ENCODE results near the gene CD72.
"Not testable (repeated sequence)": the region's sequence is repeated elsewhere in the genome, so short reads cannot be mapped to it uniquely, and the experiment has no call there.

The CD72 gene

DNA sequence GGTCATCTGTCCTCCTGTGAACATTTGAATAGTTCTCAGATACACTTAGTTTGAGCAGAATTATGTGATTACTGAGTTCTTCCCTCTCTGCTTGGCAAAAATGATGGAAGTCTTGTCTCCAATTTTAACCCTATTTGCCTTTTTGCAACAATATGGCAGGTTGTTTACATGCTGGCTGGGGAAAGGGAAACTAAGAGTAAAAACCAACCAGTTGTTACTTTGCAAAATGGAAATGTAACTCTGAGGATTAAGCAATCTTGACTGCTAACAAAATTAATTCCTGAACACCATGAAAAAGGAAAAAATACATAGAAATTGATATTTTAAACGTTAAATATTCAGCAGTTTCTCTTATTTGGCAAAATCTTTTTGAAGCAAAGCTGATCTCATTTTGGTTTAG is 21.4 kb upstream of the CD72 start:
- TF ChIP-seq, protein P1, sequence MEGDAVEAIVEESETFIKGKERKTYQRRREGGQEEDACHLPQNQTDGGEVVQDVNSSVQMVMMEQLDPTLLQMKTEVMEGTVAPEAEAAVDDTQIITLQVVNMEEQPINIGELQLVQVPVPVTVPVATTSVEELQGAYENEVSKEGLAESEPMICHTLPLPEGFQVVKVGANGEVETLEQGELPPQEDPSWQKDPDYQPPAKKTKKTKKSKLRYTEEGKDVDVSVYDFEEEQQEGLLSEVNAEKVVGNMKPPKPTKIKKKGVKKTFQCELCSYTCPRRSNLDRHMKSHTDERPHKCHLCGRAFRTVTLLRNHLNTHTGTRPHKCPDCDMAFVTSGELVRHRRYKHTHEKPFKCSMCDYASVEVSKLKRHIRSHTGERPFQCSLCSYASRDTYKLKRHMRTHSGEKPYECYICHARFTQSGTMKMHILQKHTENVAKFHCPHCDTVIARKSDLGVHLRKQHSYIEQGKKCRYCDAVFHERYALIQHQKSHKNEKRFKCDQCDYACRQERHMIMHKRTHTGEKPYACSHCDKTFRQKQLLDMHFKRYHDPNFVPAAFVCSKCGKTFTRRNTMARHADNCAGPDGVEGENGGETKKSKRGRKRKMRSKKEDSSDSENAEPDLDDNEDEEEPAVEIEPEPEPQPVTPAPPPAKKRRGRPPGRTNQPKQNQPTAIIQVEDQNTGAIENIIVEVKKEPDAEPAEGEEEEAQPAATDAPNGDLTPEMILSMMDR (IDR thresholded peaks at IDR 0.05; ENCODE audit: low read depth, low read length, missing control alignments) = no peak
- H3K4me3 ChIP-seq (ENCODE audit: low read depth, low read length) = no peak overlapping the region
- DNase-seq (ENCODE audit: low read depth) = no peak

DNA sequence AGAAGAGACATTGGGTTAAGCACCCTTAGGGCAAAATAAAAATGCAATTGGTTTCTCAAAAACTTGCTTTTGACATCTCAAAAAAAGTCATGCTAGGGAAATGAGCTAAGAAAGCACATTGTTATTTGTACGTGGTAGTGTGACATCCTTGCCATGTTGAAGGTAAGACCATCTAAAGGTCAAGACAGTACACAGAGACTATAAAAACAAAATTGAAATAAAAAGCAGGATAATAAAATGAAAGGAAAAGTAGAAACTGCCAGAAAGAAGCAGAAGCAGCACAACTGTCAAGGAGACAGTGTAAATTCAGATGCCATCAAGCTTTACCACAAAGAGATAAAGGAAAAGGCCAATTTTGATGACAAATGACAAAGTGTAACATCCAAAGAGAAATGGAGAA is 21.0 kb upstream of the CD72 start:
- not testable (repeated sequence) for H3K4me3 ChIP-seq (ENCODE audit: low read depth, low read length); DNase-seq (ENCODE audit: low read depth)

DNA sequence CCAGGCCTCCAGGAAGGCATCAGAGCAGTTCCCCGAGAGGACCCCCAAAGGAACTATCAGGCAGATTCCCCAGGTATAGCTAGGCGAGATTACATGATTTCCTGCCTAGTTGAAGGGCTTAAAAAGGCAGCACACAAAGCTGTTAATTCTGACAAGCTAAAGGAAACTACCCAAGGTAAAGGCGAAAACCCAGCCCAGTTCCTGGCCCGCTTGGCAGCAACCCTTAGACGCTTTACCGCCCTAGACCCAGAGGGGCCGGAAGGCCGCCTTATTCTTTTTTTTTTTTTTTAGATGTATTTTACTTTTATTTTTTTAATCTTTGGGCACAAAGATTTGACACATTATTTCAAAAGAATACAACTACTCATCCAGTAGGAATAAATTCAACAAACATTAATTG is 20.5 kb upstream of the CD72 start:
- not testable (repeated sequence) for DNase-seq (ENCODE audit: low read depth)

DNA sequence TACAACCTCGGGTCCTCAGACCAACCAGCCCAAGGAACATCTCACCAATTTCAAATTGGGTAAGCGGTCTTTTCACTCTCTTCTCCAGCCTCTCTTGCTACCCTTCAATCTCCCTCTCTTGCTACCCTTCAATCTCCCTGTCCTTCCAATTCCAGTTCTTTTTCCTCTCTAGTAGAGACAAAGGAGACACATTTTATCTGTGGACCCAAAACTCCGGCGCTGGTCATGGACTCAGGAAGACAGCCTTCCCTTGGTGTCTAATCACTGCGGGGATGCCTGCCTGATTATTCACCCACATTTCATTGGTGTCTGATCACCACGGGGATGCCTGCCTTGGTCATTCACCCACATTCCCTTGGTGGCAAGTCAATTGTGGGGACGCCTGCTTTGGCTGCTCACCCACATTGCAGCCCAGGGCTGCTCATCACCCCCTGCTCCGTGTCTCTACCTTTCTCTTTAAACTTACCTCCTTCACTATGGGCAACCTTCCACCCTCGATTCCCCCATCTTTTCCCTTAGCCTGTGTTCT is 19.3 kb upstream of the CD72 start:
- DNase-seq (ENCODE audit: low read depth); H3K4me3 ChIP-seq (ENCODE audit: low read depth, low read length): not testable (repeated sequence)

More for the DNA sequence above, 20.5 kb upstream of the CD72 start:
- not testable (repeated sequence) for H3K4me3 ChIP-seq (ENCODE audit: low read depth, low read length)

DNA sequence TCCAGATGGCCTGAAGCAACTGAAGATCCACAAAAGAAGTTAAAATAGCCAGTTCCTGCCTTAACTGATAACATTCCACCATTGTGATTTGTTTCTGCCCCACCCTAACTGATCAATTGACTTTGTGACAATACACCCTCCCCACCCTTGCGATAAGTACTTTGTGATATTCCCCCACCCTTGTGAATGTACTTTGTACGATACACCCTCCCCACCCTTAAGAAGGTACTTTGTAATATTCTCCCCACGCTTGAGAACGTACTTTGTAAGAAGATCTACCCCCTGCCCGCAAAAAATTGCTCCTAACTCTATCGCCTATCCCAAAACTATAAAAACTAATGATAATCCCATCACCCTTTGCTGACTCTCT is 18.6 kb upstream of the CD72 start:
- not testable (repeated sequence) for DNase-seq (ENCODE audit: low read depth); H3K4me3 ChIP-seq (ENCODE audit: low read depth, low read length)

DNA sequence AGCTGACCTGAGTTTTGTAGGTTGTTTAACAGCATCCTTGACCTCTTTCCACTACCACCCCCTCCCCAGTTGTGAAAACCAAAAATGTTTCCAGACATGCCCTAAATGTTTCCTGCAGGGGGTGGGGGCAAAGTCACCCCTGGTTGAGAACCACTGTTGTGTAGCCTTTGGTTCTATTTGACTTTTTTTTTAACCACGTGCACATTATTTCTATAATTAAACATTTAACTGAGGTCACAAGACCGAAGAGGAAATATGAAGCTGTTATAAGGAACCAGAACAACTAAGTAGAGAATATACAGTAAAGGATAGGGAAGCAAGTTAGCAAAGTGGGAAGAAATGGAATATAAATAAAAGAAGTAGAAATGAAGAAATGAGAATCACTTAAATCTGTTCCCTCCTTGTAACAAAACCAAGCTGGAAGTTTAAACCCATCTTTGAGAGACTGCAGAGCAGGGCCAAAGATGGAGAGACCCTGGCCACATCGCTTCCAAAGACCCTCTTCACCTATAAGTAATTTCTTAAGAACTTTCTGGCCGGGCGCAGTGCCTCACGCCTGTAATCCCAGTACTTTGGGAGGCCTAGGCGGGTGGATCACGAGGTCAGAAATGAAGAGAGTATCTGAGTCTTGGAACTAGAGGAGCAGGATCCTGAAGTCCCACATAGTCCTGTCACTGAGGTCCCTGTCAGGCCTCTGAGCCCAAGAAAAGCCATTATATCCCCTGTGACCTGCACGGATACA is 18.1 kb upstream of the CD72 start:
- H3K4me3 ChIP-seq (ENCODE audit: low read depth, low read length) = no peak overlapping the region
- no peak for DNase-seq (ENCODE audit: low read depth)
- TF ChIP-seq, protein P1 (IDR thresholded peaks at IDR 0.05; ENCODE audit: low read depth, low read length, missing control alignments) = no peak

DNA sequence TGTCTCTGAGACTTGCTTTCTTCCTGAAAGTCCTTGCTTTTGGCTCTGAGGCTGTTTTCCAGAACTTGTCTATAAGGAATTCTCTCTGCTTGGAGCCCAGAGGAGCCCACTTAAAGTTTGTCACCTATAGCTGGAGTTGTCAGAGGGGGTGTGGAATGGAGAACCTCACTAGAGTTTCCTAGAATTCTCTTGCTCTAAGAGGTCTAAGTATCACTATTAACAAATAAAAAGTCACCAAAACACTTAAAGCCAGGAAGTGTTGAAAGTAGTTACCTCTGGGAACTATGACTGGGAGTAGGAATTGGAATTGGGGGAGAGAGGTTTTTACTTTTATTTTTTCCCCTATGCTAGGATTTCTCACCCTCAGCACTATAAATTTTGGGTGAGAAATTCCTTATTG is 17.5 kb upstream of the CD72 start:
- no peak for DNase-seq (ENCODE audit: low read depth)
- TF ChIP-seq, protein P1 (IDR thresholded peaks at IDR 0.05; ENCODE audit: low read depth, low read length, missing control alignments) = no peak
- no peak overlapping the region for H3K4me3 ChIP-seq (ENCODE audit: low read depth, low read length)

DNA sequence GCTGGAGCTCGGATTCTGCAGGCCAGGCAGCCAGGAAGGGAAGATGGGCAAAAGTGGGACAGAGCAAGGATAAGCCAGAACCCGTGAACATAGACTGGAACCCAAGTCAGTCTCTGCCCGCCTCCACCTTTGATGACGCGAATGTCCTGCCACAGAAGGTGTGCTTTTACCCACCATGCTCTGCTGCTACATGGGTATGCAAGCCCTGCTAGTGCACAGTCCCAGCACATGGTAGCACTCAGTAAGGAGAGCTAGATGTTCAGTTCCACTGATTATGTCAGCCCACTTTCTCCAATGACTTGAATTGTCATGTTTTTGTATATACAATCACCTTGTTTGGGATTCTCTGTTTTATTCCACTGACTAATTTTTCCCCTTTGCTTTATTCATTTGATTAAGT is 11.4 kb upstream of the CD72 start:
- DNase-seq (ENCODE audit: low read depth) = no peak
- TF ChIP-seq, protein P1 (IDR thresholded peaks at IDR 0.05; ENCODE audit: low read depth, low read length, missing control alignments) = no peak
- H3K4me3 ChIP-seq (ENCODE audit: low read depth, low read length) = no peak overlapping the region

DNA sequence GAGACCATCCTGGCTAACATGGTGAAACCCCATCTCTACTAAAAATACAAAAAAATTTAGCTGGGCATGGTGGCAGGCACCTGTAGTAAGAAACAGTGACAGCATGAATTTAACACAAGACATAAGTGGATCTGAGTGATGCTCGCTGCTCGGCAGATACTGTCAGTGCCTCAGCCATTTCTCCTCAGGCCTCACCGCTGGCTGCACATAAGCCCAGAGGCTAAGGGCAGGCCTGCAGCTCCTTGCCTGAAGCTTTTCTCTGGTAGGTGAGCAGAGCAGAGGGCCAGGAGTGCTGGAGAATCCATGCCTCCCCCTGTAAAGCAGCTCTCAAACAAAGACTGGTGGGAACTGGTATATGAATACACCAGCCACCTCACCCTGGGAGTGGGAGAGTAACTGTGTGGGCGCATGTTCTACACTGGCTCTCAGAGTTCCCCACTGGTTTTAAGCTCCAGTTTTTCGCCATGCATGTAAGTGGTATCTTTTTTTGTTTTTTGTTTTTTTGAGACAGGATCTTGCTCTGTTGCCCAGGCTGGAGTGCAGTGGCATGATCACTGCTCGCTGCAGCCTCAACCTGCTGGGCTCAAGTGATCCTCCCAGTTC is 10.3 kb upstream of the CD72 start:
- DNase-seq (ENCODE audit: low read depth) = no peak
- TF ChIP-seq, protein P1 (IDR thresholded peaks at IDR 0.05; ENCODE audit: low read depth, low read length, missing control alignments) = no peak

More for the DNA sequence above, 10.3 kb upstream of the CD72 start:
- H3K4me3 ChIP-seq (ENCODE audit: low read depth, low read length) = no peak overlapping the region

All from GM12864 (cell line).